H1 (cell line): ENCODE results near the gene ABLIM1. TPM values are rescaled to one million over a fixed set of nuclear protein-coding genes. Genes with fewer than 3 reads are reported as not detected.

Experiments used
- CTCF ChIA-PET: fragments of 300-600 bp; sonication (Branson Sonifier 250); formaldehyde crosslinking; loops from one replicate; lab custom pipeline; 2021; ENCODE audit not compliant: partially characterized antibody; lab: Charles Lee
- POLR2A ChIA-PET: fragments of 300-600 bp; sonication (Branson Sonifier 250); formaldehyde crosslinking; loops from one replicate; lab custom pipeline; 2021; ENCODE audit warnings: inconsistent platforms; ENCODE audit not compliant: partially characterized antibody; lab: Charles Lee
- DNase-seq, 2 experiments: peaks; one replicate each; pipeline versions ENCODE4 v3.0.0 to v3.0.0-alpha.2; 2010 to 2022; ENCODE audit warnings: low spot score in 2 of 2, low read depth in 1 of 2, mixed read lengths in 1 of 2
- FAIRE-seq: peaks from 2 replicates; lab custom pipeline; 2011; peaks lifted over from hg19 to GRCh38; lab: Jason Lieb, UNC
- H2AFZ ChIP-seq: 2 replicates; pipeline ENCODE4 v1.8.1; 2012; ENCODE audit warnings: low read length, inconsistent platforms
- H2AK5ac ChIP-seq: 2 replicates; pipeline ENCODE4 v1.6.1; 2013; ENCODE audit warnings: low read depth, low read length
- H2BK120ac ChIP-seq: replicated peaks from 2 replicates; pipeline ENCODE3; 2013; ENCODE audit warnings: low read depth, low read length, inconsistent platforms
- H2BK12ac ChIP-seq: 2 replicates; pipeline ENCODE4 v1.6.1; 2013; ENCODE audit warnings: low read depth, low read length
- H2BK15ac ChIP-seq: 2 replicates; pipeline ENCODE4 v1.6.1; 2013; ENCODE audit warnings: low read length
- H2BK20ac ChIP-seq: 2 replicates; pipeline ENCODE4 v1.6.1; 2013; ENCODE audit warnings: low read length
- H2BK5ac ChIP-seq: 2 replicates; pipeline ENCODE4 v1.6.1; 2013; ENCODE audit warnings: low read depth, low read length
- H3K14ac ChIP-seq: 2 replicates; pipeline ENCODE4 v1.6.1; 2013; ENCODE audit warnings: inconsistent platforms; ENCODE audit not compliant: insufficient read length
- H3K18ac ChIP-seq: 2 replicates; pipeline ENCODE4 v1.6.1; 2013; ENCODE audit warnings: low read length; ENCODE audit errors: extremely low read depth
- H3K23ac ChIP-seq: 2 replicates; pipeline ENCODE4 v1.6.1; 2013; ENCODE audit warnings: inconsistent platforms; ENCODE audit not compliant: insufficient read length
- H3K23me2 ChIP-seq: 2 replicates; pipeline ENCODE4 v1.6.1; 2013; ENCODE audit warnings: low read depth, low read length
- H3K27ac ChIP-seq: 2 replicates; pipeline ENCODE4 v1.6.1; 2011; ENCODE audit warnings: low read depth, low read length, inconsistent platforms
- H3K27me3 ChIP-seq, 4 experiments: replicated peaks in 1 of 4; 1 replicate in 1 of 4; 2 replicates in 3 of 4; pipeline versions ENCODE4 v1.6.1 to v1.8.1; 2011 to 2013; ENCODE audit warnings: low read length in 3 of 4, mild to moderate bottlenecking in 3 of 4, inconsistent platforms in 2 of 4, mixed read lengths in 2 of 4, moderate library complexity in 1 of 4; ENCODE audit not compliant: control insufficient read depth in 3 of 4, insufficient read depth in 3 of 4; ENCODE audit errors: extremely low read depth in 1 of 4
- H3K36me3 ChIP-seq, 4 experiments: 2 replicates each; pipeline versions ENCODE4 v1.6.1 to v1.8.1; 2011 to 2013; ENCODE audit warnings: mild to moderate bottlenecking in 4 of 4, low read length in 3 of 4, moderate library complexity in 2 of 4, control low read depth in 1 of 4, inconsistent platforms in 1 of 4; ENCODE audit not compliant: insufficient read depth in 4 of 4, control insufficient read depth in 2 of 4
- H3K4ac ChIP-seq: replicated peaks from 2 replicates; pipeline ENCODE3; 2013; ENCODE audit warnings: low read length, low read depth, mixed read lengths, inconsistent platforms; ENCODE audit not compliant: insufficient read length
- H3K4me1 ChIP-seq, 4 experiments: replicated peaks in 1 of 4; 1 replicate in 1 of 4; 2 replicates in 3 of 4; pipeline versions ENCODE4 v1.6.1 to v1.8.1; 2011 to 2013; ENCODE audit warnings: low read length in 3 of 4, inconsistent platforms in 2 of 4, mixed read lengths in 1 of 4; ENCODE audit not compliant: insufficient read depth in 4 of 4, control insufficient read depth in 3 of 4
- H3K4me2 ChIP-seq, 2 experiments: 2 replicates each; pipeline versions ENCODE4 v1.6.1 to v1.8.1; 2011 to 2013; ENCODE audit warnings: low read depth in 2 of 2, low read length in 2 of 2, control low read depth in 1 of 2, inconsistent platforms in 1 of 2, mild to moderate bottlenecking in 1 of 2; ENCODE audit not compliant: insufficient read depth in 1 of 2
- H3K4me3 ChIP-seq, 4 experiments: fragments of 200-600, 300-600 bp in 1 of 4; sonication (generic), shearing (Covaris generic), sonication (Bioruptor Twin) in 1 of 4; 2 replicates each; pipeline versions ENCODE4 v1.5.1 to v1.8.1; 2011 to 2016; ENCODE audit warnings: low read length in 4 of 4, low read depth in 3 of 4, control low read depth in 2 of 4, inconsistent platforms in 2 of 4, mild to moderate bottlenecking in 2 of 4, mixed read lengths in 1 of 4, moderate library complexity in 1 of 4; ENCODE audit not compliant: insufficient read depth in 2 of 4; ENCODE audit errors: extremely low read depth in 1 of 4
- H3K56ac ChIP-seq: replicated peaks from 2 replicates; pipeline ENCODE3; 2013; ENCODE audit warnings: low read depth, mild to moderate bottlenecking, mixed read lengths, low read length, inconsistent platforms; ENCODE audit not compliant: insufficient read length
- H3K79me1 ChIP-seq: 2 replicates; pipeline ENCODE4 v1.6.1; 2013; ENCODE audit warnings: low read depth, low read length, control low read depth
- H3K79me2 ChIP-seq, 2 experiments: 2 replicates each; pipeline versions ENCODE4 v1.6.1 to v1.8.1; 2012 to 2013; ENCODE audit warnings: low read length in 2 of 2, mild to moderate bottlenecking in 2 of 2, inconsistent platforms in 1 of 2; ENCODE audit not compliant: insufficient read depth in 2 of 2, control insufficient read depth in 1 of 2
- H3K9ac ChIP-seq, 4 experiments: replicated peaks in 1 of 4; 1 replicate in 1 of 4; 2 replicates in 3 of 4; pipeline versions ENCODE4 v1.6.1 to v1.8.1; 2011 to 2013; ENCODE audit warnings: low read depth in 3 of 4, low read length in 3 of 4, control low read depth in 2 of 4, mild to moderate bottlenecking in 2 of 4, moderate library complexity in 2 of 4, inconsistent platforms in 1 of 4; ENCODE audit errors: extremely low read depth in 1 of 4
- H3K9me3 ChIP-seq, 2 experiments: 2 replicates each; pipeline versions ENCODE4 v1.6.1 to v1.8.1; 2012 to 2013; ENCODE audit warnings: mild to moderate bottlenecking in 2 of 2, moderate library complexity in 2 of 2, control low read depth in 1 of 2, inconsistent platforms in 1 of 2, low read depth in 1 of 2, low read length in 1 of 2, mixed read lengths in 1 of 2; ENCODE audit not compliant: insufficient read depth in 2 of 2
- H4K20me1 ChIP-seq, 2 experiments: replicated peaks in 1 of 2; 2 replicates each; pipeline versions ENCODE3 to v1.8.1; 2011 to 2013; ENCODE audit warnings: inconsistent platforms in 2 of 2, low read length in 2 of 2, mild to moderate bottlenecking in 1 of 2; ENCODE audit not compliant: insufficient read depth in 2 of 2, control insufficient read depth in 1 of 2
- H4K5ac ChIP-seq: 2 replicates; pipeline ENCODE4 v1.6.1; 2013; ENCODE audit warnings: low read length, low read depth, mixed read lengths, inconsistent platforms; ENCODE audit not compliant: insufficient read length
- H4K8ac ChIP-seq: 2 replicates; pipeline ENCODE4 v1.8.0; 2013; ENCODE audit warnings: mild to moderate bottlenecking, moderate library complexity, low read length, inconsistent platforms; ENCODE audit not compliant: insufficient read depth; ENCODE audit errors: extremely low read depth
- H4K91ac ChIP-seq: replicated peaks from 2 replicates; pipeline ENCODE3; 2013; ENCODE audit warnings: low read length, mixed read lengths, inconsistent platforms; ENCODE audit not compliant: insufficient read length
- ATF2 ChIP-seq: IDR thresholded peaks from 2 replicates; pipeline ENCODE4 v1.6.1; 2012; ENCODE audit warnings: low read length, inconsistent platforms
- CTCF ChIP-seq, 3 experiments: IDR thresholded peaks; 1 replicate in 2 of 3; 2 replicates in 1 of 3; pipeline versions ENCODE4 v1.5.1 to v1.6.1; 2011; ENCODE audit warnings: low read length in 3 of 3, mild to moderate bottlenecking in 3 of 3, inconsistent platforms in 2 of 3, low read depth in 1 of 3, moderate library complexity in 1 of 3; ENCODE audit not compliant: insufficient read depth in 1 of 3; ENCODE audit errors: control extremely low read depth in 1 of 3
- KDM4A ChIP-seq: IDR thresholded peaks from one replicate; pipeline ENCODE4 v1.7.1; 2012; ENCODE audit warnings: low read depth, mild to moderate bottlenecking, moderate library complexity, low read length, inconsistent platforms; ENCODE audit not compliant: severe bottlenecking
- MAFK ChIP-seq: IDR thresholded peaks from 2 replicates; pipeline ENCODE4 v1.6.1; 2012; ENCODE audit warnings: low read depth, mild to moderate bottlenecking, improper control_type of control experiment, low read length
- NRF1 ChIP-seq: IDR thresholded peaks from 2 replicates; pipeline ENCODE4 v1.6.1; 2011; ENCODE audit warnings: mild to moderate bottlenecking, low read depth, low read length, improper control_type of control experiment
- TCF12 ChIP-seq: IDR thresholded peaks from 2 replicates; pipeline ENCODE4 v1.6.1; 2011; ENCODE audit warnings: low read depth, mild to moderate bottlenecking, low read length
- polyA plus RNA-seq, 7 experiments: library from polyadenylated mRNA; depleted of rRNA in 3 of 7; stranded (reverse) in 5 of 7; unstranded in 2 of 7; fragments of >200 nt in 5 of 7; fragments of 200-250 nt in 2 of 7; gene quantifications; 1 replicate in 5 of 7; 2 replicates in 1 of 7; 4 replicates in 1 of 7; pipeline versions ENCODE4 v1.2.1 to v1.2.3, GENCODE V29; 2011 to 2013; ENCODE audit warnings: missing spikeins in 2 of 7, mixed read lengths in 2 of 7
- total RNA-seq: library from RNA; stranded (reverse); fragmentation: NEBNext Ultra II Directional; extraction: Animal tissue kit (Norgen Biotek cat#: 25700); gene quantifications from 2 replicates; pipeline ENCODE4 v1.2.1, GENCODE V29; 2021

Gene ABLIM1
- total and polyA plus RNA-seq, 2 of the 8 experiments (the other 6 are each of a cell fraction or from before 2014, with no cell fraction given), result 51.2 to 51.7 TPM

GRCh38 chr10:114444819-114445218 is 213.3 kb downstream of the ABLIM1 start:
- H4K20me1 ChIP-seq, result peaks cover 2% of the 10 kb centered on the region in 2 experiments
- H3K14ac ChIP-seq, result no peak overlapping the region
- no peak overlapping the region for H2BK12ac ChIP-seq
- no peak overlapping the region for H2AFZ ChIP-seq
- no peaks in the 10 kb centered on the region for H3K79me2 ChIP-seq
- H4K91ac ChIP-seq, result no peak overlapping the region
- H2BK5ac ChIP-seq, result no peak overlapping the region
- H3K56ac ChIP-seq, result no peak overlapping the region
- H2AK5ac ChIP-seq, result no peak overlapping the region
- no peak for DNase-seq
- no peak overlapping the region for H2BK120ac ChIP-seq
- H4K5ac ChIP-seq, result no peak overlapping the region
- no peak overlapping the region for H3K18ac ChIP-seq
- CTCF ChIA-PET, result interaction anchor here (1.5 to 20.2 kb wide), 3 partner anchors 9 to 144 kb away, joined by 3 to 269 read pairs (median 5); no protein-coding TSS in a partner anchor
- H3K36me3 ChIP-seq, result peaks cover 0 to 3% (median 1%) of the 10 kb centered on the region in 4 experiments; a peak in 2 of 8 replicates
- H2BK20ac ChIP-seq, result no peak overlapping the region
- no peak for FAIRE-seq
- H2BK15ac ChIP-seq, result no peak overlapping the region
- no peak overlapping the region for H4K8ac ChIP-seq
- H3K23ac ChIP-seq, result no peak overlapping the region
- H3K4me1 ChIP-seq, result peaks cover 0 to 2% (median 0%) of the 10 kb centered on the region in 4 experiments; a peak in 1 of 7 replicates
- POLR2A ChIA-PET, result no interaction called here
- no peak for TF ChIP-seq CTCF (IDR thresholded peaks at IDR 0.05; ENCODE audit: control extremely low read depth in 1 of 3, insufficient read depth in 1 of 3, low read depth in 1 of 3, low read length in 3 of 3)
- TF ChIP-seq TCF12, result no peak
- TF ChIP-seq ATF2, result no peak
- no peak for TF ChIP-seq KDM4A
- no peak for TF ChIP-seq MAFK
- TF ChIP-seq NRF1, result no peak
- no peaks in the 10 kb centered on the region for H3K9me3 ChIP-seq
- no peaks in the 10 kb centered on the region for H3K23me2 ChIP-seq
- no peak overlapping the region for H3K4ac ChIP-seq
- H3K4me3 ChIP-seq, result no peak overlapping the region
- no peak overlapping the region for H3K27ac ChIP-seq
- no peak overlapping the region for H3K9ac ChIP-seq
- no peaks in the 10 kb centered on the region for H3K79me1 ChIP-seq
- H3K27me3 ChIP-seq, result no peaks in the 10 kb centered on the region
- H3K4me2 ChIP-seq, result no peak overlapping the region
